A673 (cell line): ENCODE data around the gene IMPACT. TPM values are rescaled to one million over a fixed set of nuclear protein-coding genes. Genes with fewer than 3 reads are reported as not detected.

Source experiments
- BruUV-seq: library from RNA; stranded (reverse); fragments of 400-500 nt; replicated peaks from 2 replicates; lab custom pipeline; 2021; lab: Mats Ljungman, UMichigan
- CTCF ChIA-PET: fragments of 300-600 bp; sonication (Branson Sonifier 250); formaldehyde crosslinking; loops from one replicate; lab custom pipeline; 2022; ENCODE audit warnings: antibody characterized with exemption; lab: Charles Lee
- POLR2A ChIA-PET: fragments of 300-600 bp; sonication (Branson Sonifier 250); formaldehyde crosslinking; loops from one replicate; lab custom pipeline; 2022; ENCODE audit warnings: antibody characterized with exemption; ENCODE audit not compliant: low non-redundant PET; lab: Charles Lee
- DNase-seq: peaks from one replicate; pipeline ENCODE4 v3.0.0-alpha.2; 2015; ENCODE audit warnings: low spot score
- H3K27ac ChIP-seq: fragments of 200-600 bp; sonication (generic); 2 replicates; pipeline ENCODE4 v1.5.1; 2016; ENCODE audit warnings: mixed run types, low read depth, mild to moderate bottlenecking, mixed read lengths, antibody characterized with exemption, low read length; ENCODE audit not compliant: poor library complexity, severe bottlenecking
- H3K27me3 ChIP-seq: fragments of 200-600 bp; sonication (generic); replicated peaks from 2 replicates; pipeline ENCODE4 v1.6.1; 2017; ENCODE audit warnings: mixed run types, low read depth, mild to moderate bottlenecking, mixed read lengths, antibody characterized with exemption, low read length; ENCODE audit not compliant: insufficient read depth, poor library complexity
- H3K36me3 ChIP-seq: fragments of 200-600 bp; sonication (generic); 2 replicates; pipeline ENCODE4 v1.6.1; 2016; ENCODE audit warnings: mixed run types, mild to moderate bottlenecking, mixed read lengths, antibody characterized with exemption, low read length; ENCODE audit not compliant: insufficient read depth, poor library complexity, severe bottlenecking
- H3K4me1 ChIP-seq: fragments of 200-600 bp; sonication (generic); 2 replicates; pipeline ENCODE4 v1.6.1; 2017; ENCODE audit warnings: mixed run types, mild to moderate bottlenecking, mixed read lengths, antibody characterized with exemption, low read length; ENCODE audit not compliant: insufficient read depth, poor library complexity, severe bottlenecking
- H3K4me3 ChIP-seq: fragments of 200-600 bp; sonication (generic); 2 replicates; pipeline ENCODE4 v1.5.1; 2016; ENCODE audit warnings: low read depth, mixed run types, mild to moderate bottlenecking, mixed read lengths, low read length; ENCODE audit not compliant: poor library complexity, severe bottlenecking
- H3K9me3 ChIP-seq: fragments of 200-600 bp; sonication (generic); 2 replicates; pipeline ENCODE4 v1.6.1; 2016; ENCODE audit warnings: mixed run types, low read depth, mild to moderate bottlenecking, mixed read lengths, antibody characterized with exemption, low read length; ENCODE audit not compliant: poor library complexity, severe bottlenecking
- EZH2 ChIP-seq: fragments of 200-600 bp; sonication (generic); IDR thresholded peaks from 2 replicates; pipeline ENCODE4 v1.6.1; 2017; ENCODE audit warnings: borderline replicate concordance, low read depth, mild to moderate bottlenecking, mixed read lengths, antibody characterized with exemption, low read length; ENCODE audit not compliant: poor library complexity, severe bottlenecking
- intact Hi-C: fragments of 100-400 bp; cut with micrococcal nuclease; formaldehyde crosslinking; loops from one replicate; pipeline ENCODE4 v1.10.0; 2022; ENCODE audit not compliant: unreplicated experiment
- total RNA-seq: library from RNA; stranded (reverse); gene quantifications from 2 replicates; pipeline ENCODE4 v1.2.3, GENCODE V29; 2021
- TF ChIP-seq, protein P1 (sequence below): fragments of 300-800, 200-600 bp; sonication (generic); conservative IDR thresholded peaks from 2 replicates; pipeline ENCODE4 v1.5.1; 2017; ENCODE audit warnings: low read depth, mild to moderate bottlenecking, antibody characterized with exemption, low read length, moderate library complexity, mixed read lengths

IMPACT gene
- total RNA-seq, 1 experiment from 2014 or later: 35.6 TPM

DNA sequence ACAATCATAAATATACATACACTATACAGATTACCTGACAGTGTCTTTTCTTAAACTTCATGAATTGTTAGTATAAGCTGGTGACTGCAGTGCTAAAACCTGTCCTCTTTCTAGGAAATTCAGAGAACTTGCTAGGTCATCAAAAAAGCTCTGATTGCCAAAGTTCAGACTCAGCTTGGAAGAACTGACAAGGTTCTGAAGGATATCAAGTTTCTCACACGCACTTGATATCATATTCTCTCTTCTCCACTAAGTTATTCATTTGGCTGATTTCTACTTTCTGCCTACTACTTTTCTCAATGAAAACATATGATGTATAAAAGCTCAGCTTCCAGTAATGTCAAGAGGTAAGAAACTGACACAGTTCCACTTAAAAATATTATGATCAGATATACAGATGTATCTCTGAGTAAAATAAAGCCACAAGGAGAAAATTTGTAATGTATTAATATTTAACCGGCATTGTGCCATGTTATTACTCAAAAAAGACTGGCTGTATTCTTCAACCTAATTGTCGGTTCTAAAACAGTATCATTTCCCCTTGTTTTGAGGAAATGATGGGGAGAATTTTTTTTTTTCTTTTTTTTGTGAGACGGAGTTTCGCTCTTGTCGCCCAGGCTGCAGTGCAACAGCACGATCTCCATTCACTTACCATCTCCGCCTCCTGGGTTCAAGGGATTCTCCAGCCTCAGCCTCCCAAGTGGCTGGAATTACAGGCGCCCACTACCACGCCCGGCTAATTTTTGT, 31.2 kb upstream of the IMPACT start:
- no peak for DNase-seq
- intact Hi-C loops: no loop called here

DNA sequence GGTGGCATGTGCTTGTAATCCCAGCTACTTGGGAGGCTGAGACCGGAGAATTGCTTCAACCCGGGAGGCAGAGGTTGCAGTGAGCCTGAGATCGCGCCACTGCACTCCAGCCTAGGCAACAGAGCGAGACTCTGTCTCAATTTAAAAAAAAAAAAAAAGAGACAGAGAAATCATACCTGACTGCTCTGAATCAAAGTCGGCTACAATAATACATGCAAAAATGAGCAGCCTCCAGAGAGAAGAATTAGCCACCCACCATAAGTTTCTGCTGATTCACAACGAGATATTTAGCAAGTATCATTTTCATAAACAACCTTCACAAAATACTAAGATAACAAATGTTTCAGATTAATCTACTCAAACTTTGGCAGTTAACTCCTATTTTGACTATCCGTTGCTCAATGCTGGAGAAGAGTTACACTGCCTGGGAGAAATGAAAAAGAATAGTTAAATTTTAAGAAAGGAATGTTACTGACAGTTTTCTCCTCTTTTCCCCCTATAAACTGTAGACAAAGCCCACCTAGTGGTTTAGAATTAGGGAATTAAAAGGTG, 30.3 kb upstream of the IMPACT start:
- intact Hi-C loops: no loop called here
- peak overlapping the region; percentile 71 for H3K4me3 ChIP-seq
- no peaks in the 10 kb centered on the region for H3K27me3 ChIP-seq
- H3K9me3 ChIP-seq: no peaks in the 10 kb centered on the region
- H3K4me1 ChIP-seq: peaks cover 20% of the 10 kb centered on the region
- ChIA-PET CTCF (no interaction called here), POLR2A (no interaction called here)
- BruUV-seq: TSS peak; percentile 43
- TF ChIP-seq, protein P1, sequence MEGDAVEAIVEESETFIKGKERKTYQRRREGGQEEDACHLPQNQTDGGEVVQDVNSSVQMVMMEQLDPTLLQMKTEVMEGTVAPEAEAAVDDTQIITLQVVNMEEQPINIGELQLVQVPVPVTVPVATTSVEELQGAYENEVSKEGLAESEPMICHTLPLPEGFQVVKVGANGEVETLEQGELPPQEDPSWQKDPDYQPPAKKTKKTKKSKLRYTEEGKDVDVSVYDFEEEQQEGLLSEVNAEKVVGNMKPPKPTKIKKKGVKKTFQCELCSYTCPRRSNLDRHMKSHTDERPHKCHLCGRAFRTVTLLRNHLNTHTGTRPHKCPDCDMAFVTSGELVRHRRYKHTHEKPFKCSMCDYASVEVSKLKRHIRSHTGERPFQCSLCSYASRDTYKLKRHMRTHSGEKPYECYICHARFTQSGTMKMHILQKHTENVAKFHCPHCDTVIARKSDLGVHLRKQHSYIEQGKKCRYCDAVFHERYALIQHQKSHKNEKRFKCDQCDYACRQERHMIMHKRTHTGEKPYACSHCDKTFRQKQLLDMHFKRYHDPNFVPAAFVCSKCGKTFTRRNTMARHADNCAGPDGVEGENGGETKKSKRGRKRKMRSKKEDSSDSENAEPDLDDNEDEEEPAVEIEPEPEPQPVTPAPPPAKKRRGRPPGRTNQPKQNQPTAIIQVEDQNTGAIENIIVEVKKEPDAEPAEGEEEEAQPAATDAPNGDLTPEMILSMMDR: no peak
- TF ChIP-seq EZH2: no peak
- H3K27ac ChIP-seq: no peak overlapping the region
- H3K36me3 ChIP-seq: no peaks in the 10 kb centered on the region
- no peak for DNase-seq

More for the DNA sequence above, 31.2 kb upstream of the IMPACT start:
- no peaks in the 10 kb centered on the region for H3K36me3 ChIP-seq
- no TSS peak for BruUV-seq
- H3K9me3 ChIP-seq: no peaks in the 10 kb centered on the region
- ChIA-PET CTCF (interaction anchor here (0.6 kb wide), 1 partner anchor 40 kb away, joined by 3 read pairs; no protein-coding TSS in a partner anchor), POLR2A (no interaction called here)
- TF ChIP-seq EZH2: no peak
- TF ChIP-seq, protein P1: no peak
- no peak overlapping the region for H3K27ac ChIP-seq
- H3K4me1 ChIP-seq: peaks cover 20% of the 10 kb centered on the region
- no peak overlapping the region for H3K4me3 ChIP-seq
- no peaks in the 10 kb centered on the region for H3K27me3 ChIP-seq

GRCh38 chr18:24397131-24397693, 29.3 kb upstream of the IMPACT start:
- peak; percentile 79 for DNase-seq
- no peaks in the 10 kb centered on the region for H3K9me3 ChIP-seq
- ChIA-PET POLR2A (no interaction called here), CTCF (interaction anchor here (0.6 kb wide), 1 partner anchor 332 kb away, joined by 3 read pairs; no protein-coding TSS in a partner anchor)
- H3K27ac ChIP-seq: peak overlapping the region; percentile 89
- H3K36me3 ChIP-seq: no peaks in the 10 kb centered on the region
- peaks cover 20% of the 10 kb centered on the region for H3K4me1 ChIP-seq
- intact Hi-C loops: no loop called here
- H3K4me3 ChIP-seq: peak overlapping the region; percentile 71
- no peak for TF ChIP-seq EZH2
- TF ChIP-seq, protein P1: no peak
- no peaks in the 10 kb centered on the region for H3K27me3 ChIP-seq
- no TSS peak for BruUV-seq
